Hepatocyte (in vitro differentiated cells): ENCODE measurements around the gene ABCF1. TPM values are rescaled to one million over a fixed set of nuclear protein-coding genes. Genes with fewer than 3 reads are reported as not detected.

ENCODE experiments used
- DNase-seq: peaks from one replicate; pipeline ENCODE4 v3.0.0-alpha.2; 2016; ENCODE audit warnings: low spot score
- H2AFZ ChIP-seq: fragments of 200-600 bp; sonication (generic); 2 replicates; pipeline ENCODE4 v1.6.0; 2016; ENCODE audit warnings: antibody characterized with exemption, mild to moderate bottlenecking
- H3K27ac ChIP-seq: fragments of 200-600 bp; sonication (generic); 2 replicates; pipeline ENCODE4 v1.5.1; 2016; ENCODE audit warnings: mild to moderate bottlenecking
- H3K27me3 ChIP-seq: fragments of 200-600 bp; sonication (generic); 2 replicates; pipeline ENCODE4 v1.6.1; 2016
- H3K36me3 ChIP-seq: fragments of 200-600 bp; sonication (generic); replicated peaks from 2 replicates; pipeline ENCODE4 v1.5.1; 2016; ENCODE audit warnings: low read depth; ENCODE audit not compliant: insufficient read depth
- H3K4me1 ChIP-seq: fragments of 200-600 bp; sonication (generic); 2 replicates; pipeline ENCODE4 v1.5.1; 2016; ENCODE audit warnings: mild to moderate bottlenecking, moderate library complexity; ENCODE audit not compliant: insufficient read depth
- H3K4me2 ChIP-seq: fragments of 200-600 bp; sonication (generic); 2 replicates; pipeline ENCODE4 v1.6.0; 2016
- H3K4me3 ChIP-seq: fragments of 200-600 bp; sonication (generic); 2 replicates; pipeline ENCODE4 v1.5.1; 2016; ENCODE audit warnings: mild to moderate bottlenecking
- H3K79me2 ChIP-seq: fragments of 200-600 bp; sonication (generic); 2 replicates; pipeline ENCODE4 v1.6.0; 2017; ENCODE audit warnings: mild to moderate bottlenecking
- H3K9me2 ChIP-seq: fragments of 200-600 bp; sonication (generic); replicated peaks from 2 replicates; pipeline ENCODE4 v1.6.0; 2017; ENCODE audit warnings: mild to moderate bottlenecking; ENCODE audit not compliant: insufficient read depth
- H3K9me3 ChIP-seq: fragments of 200-600 bp; sonication (generic); 2 replicates; pipeline ENCODE4 v1.5.1; 2016; ENCODE audit warnings: low read depth, mild to moderate bottlenecking
- H4K20me1 ChIP-seq: fragments of 200-600 bp; sonication (generic); 2 replicates; pipeline ENCODE4 v1.6.0; 2016; ENCODE audit warnings: mild to moderate bottlenecking; ENCODE audit not compliant: insufficient read depth, poor library complexity, severe bottlenecking
- CTCF ChIP-seq: fragments of 200-600 bp; sonication (generic); IDR thresholded peaks from 2 replicates; pipeline ENCODE4 v1.5.1; 2016; ENCODE audit warnings: antibody characterized with exemption, mild to moderate bottlenecking; ENCODE audit not compliant: poor library complexity
- EZH2 ChIP-seq: fragments of 200-600 bp; sonication (generic); IDR thresholded peaks from 2 replicates; pipeline ENCODE4 v1.6.1; 2016; ENCODE audit warnings: antibody characterized with exemption, mild to moderate bottlenecking, borderline replicate concordance
- EZH2phosphoT487 ChIP-seq: fragments of 200-600 bp; sonication (generic); IDR thresholded peaks from one replicate; pipeline ENCODE4 v1.6.1; 2018; ENCODE audit warnings: antibody characterized with exemption, mild to moderate bottlenecking, low read depth, moderate library complexity; ENCODE audit not compliant: unreplicated experiment, severe bottlenecking
- WGBS: methylation state at CpG from one replicate; pipeline ENCODE4 v1.1.6; 2016; ENCODE audit warnings: low lambda C conversion rate; ENCODE audit errors: missing lambda C conversion rate; 5-methylcytosine and 5-hydroxymethylcytosine counted together
- microRNA counts: library from miRNA; unstranded; fragments of <30 nt; microRNA quantifications from one replicate; lab custom pipeline; 2017
- microRNA-seq: library from miRNA; unstranded; fragments of <30 nt; microRNA quantifications from one replicate; pipeline ENCODE4, GENCODE V29; 2017
- polyA plus RNA-seq: library from polyadenylated mRNA; unstranded; fragments of >200 nt; fragmentation: Nextera tagmentation; extraction: Ambion mirVana; gene quantifications from 2 replicates; pipeline ENCODE4 v1.2.1, GENCODE V29; 2016
- small RNA-seq: library from RNA; depleted of rRNA; stranded (forward); fragments of <200 nt; gene quantifications from one replicate; pipeline ENCODE3, GENCODE V24; 2014
- total RNA-seq: library from RNA; depleted of rRNA; stranded (reverse); fragments of >200 nt; gene quantifications from 2 replicates; pipeline ENCODE4 v1.2.3, GENCODE V29; 2014

Gene ABCF1
- total and polyA plus RNA-seq, 2 experiments from 2014 or later = 36.5 to 62.0 TPM

- no peak for TF ChIP-seq EZH2phosphoT487
- TF ChIP-seq CTCF = no peak
- no peak for TF ChIP-seq EZH2
- Histone ChIP-seq H3K4me2 (no peak overlapping the region), H3K79me2 (no peaks in the 10 kb centered on the region), H3K4me3 (no peak overlapping the region), H3K27me3 (no peaks in the 10 kb centered on the region), H4K20me1 (no peaks in the 10 kb centered on the region), H3K9me2 (no peaks in the 10 kb centered on the region), H3K27ac (no peak overlapping the region), H3K4me1 (no peaks in the 10 kb centered on the region), H3K9me3 (no peaks in the 10 kb centered on the region), H3K36me3 (no peaks in the 10 kb centered on the region), H2AFZ (no peak overlapping the region)
- DNase-seq = no peak
- 100% methylated on average over 3 of the region's 3 CpGs for WGBS
Observed at GRCh38 chr6:30635834-30636233, 64.6 kb downstream of the ABCF1 start.

- Histone ChIP-seq H3K4me2 (no peak overlapping the region), H3K79me2 (peaks cover 19% of the 10 kb centered on the region), H3K27ac (no peak overlapping the region), H3K27me3 (no peaks in the 10 kb centered on the region), H2AFZ (no peak overlapping the region), H4K20me1 (no peaks in the 10 kb centered on the region), H3K9me2 (no peaks in the 10 kb centered on the region), H3K4me3 (no peak overlapping the region), H3K4me1 (peaks cover 6% of the 10 kb centered on the region), H3K9me3 (no peaks in the 10 kb centered on the region), H3K36me3 (no peaks in the 10 kb centered on the region)
- 87% methylated on average over 10 of the region's 10 CpGs for WGBS
- TF ChIP-seq EZH2 (no peak), EZH2phosphoT487 (no peak), CTCF (no peak)
- no peak for DNase-seq
Observed at GRCh38 chr6:30640481-30640880, 69.2 kb downstream of the ABCF1 start.

- no peak for DNase-seq
- peaks cover 25% of the 10 kb centered on the region for H3K79me2 ChIP-seq
- peak overlapping the region; percentile 30 for H3K27ac ChIP-seq
- peaks cover 9% of the 10 kb centered on the region for H3K4me1 ChIP-seq
- H4K20me1 ChIP-seq = peaks cover 2% of the 10 kb centered on the region
- H3K4me3 ChIP-seq = no peak overlapping the region
- no peaks in the 10 kb centered on the region for H3K9me3 ChIP-seq
- no peak overlapping the region for H3K4me2 ChIP-seq
- TF ChIP-seq EZH2phosphoT487 (no peak), EZH2 (no peak), CTCF (no peak)
- WGBS = 100% methylated on average over 1 of the region's 1 CpG
- H2AFZ ChIP-seq = no peak overlapping the region
- H3K36me3 ChIP-seq = no peaks in the 10 kb centered on the region
- H3K9me2 ChIP-seq = no peaks in the 10 kb centered on the region
- H3K27me3 ChIP-seq = no peaks in the 10 kb centered on the region
Observed at GRCh38 chr6:30641048-30641447, 69.8 kb downstream of the ABCF1 start.

MicroRNAs encoded within 50 kb of the gene (microRNA counts, 767-probe panel; counts per million panel counts)
- not detected for microRNA hsa-miR-877-5p (lab: Ali Mortazavi, UCI)

Small RNA genes within 50 kb of the gene (microRNA-seq; reads per million reads assigned to microRNA genes)
- gene MIR877 = 420 reads per million, percentile 71 among the genes with 10 or more reads in this experiment

Small RNA genes within 50 kb of the gene (small RNA-seq; reads per million reads assigned to genes)
- 8.1 reads per million, percentile 94 among the genes with 10 or more reads in this experiment for gene MIR877

Other genes with a start within 250 kb of the ABCF1 start
- gene TRIM39, start 244.5 kb upstream of the ABCF1 start, total RNA-seq = 7.0 and 7.8 TPM in 2 replicates
- gene TRIM39, start 244.5 kb upstream of the ABCF1 start, polyA plus RNA-seq = 6.3 and 8.8 TPM in 2 replicates
- gene RPP21, start 226.3 kb upstream of the ABCF1 start, total RNA-seq = 40.8 and 41.6 TPM in 2 replicates
- 80.8 and 87.2 TPM in 2 replicates for gene RPP21, start 226.3 kb upstream of the ABCF1 start, polyA plus RNA-seq
- gene HLA-E, start 81.9 kb upstream of the ABCF1 start, total RNA-seq = 155 and 158 TPM in 2 replicates
- gene HLA-E, start 81.9 kb upstream of the ABCF1 start, polyA plus RNA-seq = 141 and 163 TPM in 2 replicates
- gene GNL1, start 15.0 kb upstream of the ABCF1 start, total RNA-seq = 29.5 and 33.2 TPM in 2 replicates
- 81.1 and 101 TPM in 2 replicates for gene GNL1, start 15.0 kb upstream of the ABCF1 start, polyA plus RNA-seq
- 10.1 and 10.8 TPM in 2 replicates for gene PRR3, start 14.1 kb upstream of the ABCF1 start, total RNA-seq
- gene PRR3, start 14.1 kb upstream of the ABCF1 start, polyA plus RNA-seq = 7.8 and 9.3 TPM in 2 replicates
- 34.5 and 36.2 TPM in 2 replicates for gene PPP1R10, start 45.8 kb downstream of the ABCF1 start, total RNA-seq
- gene PPP1R10, start 45.8 kb downstream of the ABCF1 start, polyA plus RNA-seq = 38.2 and 38.6 TPM in 2 replicates
- 38.7 and 40.1 TPM in 2 replicates for gene MRPS18B, start 46.4 kb downstream of the ABCF1 start, total RNA-seq
- 59.4 and 60.9 TPM in 2 replicates for gene MRPS18B, start 46.4 kb downstream of the ABCF1 start, polyA plus RNA-seq
- 6.9 and 7.0 TPM in 2 replicates for gene ATAT1, start 55.4 kb downstream of the ABCF1 start, total RNA-seq
- 18.3 and 19.7 TPM in 2 replicates for gene ATAT1, start 55.4 kb downstream of the ABCF1 start, polyA plus RNA-seq
- gene C6orf136, start 75.7 kb downstream of the ABCF1 start, total RNA-seq = 8.7 and 21.3 TPM in 2 replicates
- 16.9 and 28.0 TPM in 2 replicates for gene C6orf136, start 75.7 kb downstream of the ABCF1 start, polyA plus RNA-seq
- 18.2 and 19.4 TPM in 2 replicates for gene DHX16, start 101.6 kb downstream of the ABCF1 start, total RNA-seq
- 28.4 and 31.4 TPM in 2 replicates for gene DHX16, start 101.6 kb downstream of the ABCF1 start, polyA plus RNA-seq
- 12.0 and 13.2 TPM in 2 replicates for gene PPP1R18, start 115.2 kb downstream of the ABCF1 start, total RNA-seq
- 11.3 and 11.7 TPM in 2 replicates for gene PPP1R18, start 115.2 kb downstream of the ABCF1 start, polyA plus RNA-seq
- gene NRM, start 119.5 kb downstream of the ABCF1 start, total RNA-seq = 7.2 and 7.8 TPM in 2 replicates
- gene NRM, start 119.5 kb downstream of the ABCF1 start, polyA plus RNA-seq = 17.2 and 21.0 TPM in 2 replicates
- 3.3 and 8.7 TPM in 2 replicates for gene MDC1, start 145.8 kb downstream of the ABCF1 start, total RNA-seq
- gene MDC1, start 145.8 kb downstream of the ABCF1 start, polyA plus RNA-seq = 9.8 and 9.9 TPM in 2 replicates
- 460 and 470 TPM in 2 replicates for gene TUBB, start 148.9 kb downstream of the ABCF1 start, total RNA-seq
- gene TUBB, start 148.9 kb downstream of the ABCF1 start, polyA plus RNA-seq = 414 and 433 TPM in 2 replicates
- gene FLOT1, start 171.2 kb downstream of the ABCF1 start, total RNA-seq = 93.5 and 103 TPM in 2 replicates
- 144 and 148 TPM in 2 replicates for gene FLOT1, start 171.2 kb downstream of the ABCF1 start, polyA plus RNA-seq
- 173 and 193 TPM in 2 replicates for gene IER3, start 173.1 kb downstream of the ABCF1 start, total RNA-seq
- 158 and 159 TPM in 2 replicates for gene IER3, start 173.1 kb downstream of the ABCF1 start, polyA plus RNA-seq